HepG2 (cell line): Measurements from ENCODE around the gene KMT2D.

ENCODE experiments used
- JUN ChIP-seq: sonication (generic); formaldehyde crosslinking; IDR thresholded peaks from 2 replicates; pipeline ENCODE4 v1.4.0; 2020; ENCODE audit warnings: mild to moderate bottlenecking, missing genetic modification reagents
- ZNF644 ChIP-seq: IDR thresholded peaks from 2 replicates; pipeline ENCODE4 v1.6.1; 2016; ENCODE audit warnings: low read depth
- ZNF674 ChIP-seq: sonication (generic); formaldehyde crosslinking; IDR thresholded peaks from 2 replicates; pipeline ENCODE4 v1.5.0; 2020; ENCODE audit warnings: low read depth, mild to moderate bottlenecking, missing genetic modification reagents
- TF ChIP-seq, protein P1 (sequence below): sonication (generic); formaldehyde crosslinking; IDR thresholded peaks from 2 replicates; pipeline ENCODE4 v1.5.0; 2020; ENCODE audit warnings: mild to moderate bottlenecking, missing genetic modification reagents, moderate library complexity

DNA sequence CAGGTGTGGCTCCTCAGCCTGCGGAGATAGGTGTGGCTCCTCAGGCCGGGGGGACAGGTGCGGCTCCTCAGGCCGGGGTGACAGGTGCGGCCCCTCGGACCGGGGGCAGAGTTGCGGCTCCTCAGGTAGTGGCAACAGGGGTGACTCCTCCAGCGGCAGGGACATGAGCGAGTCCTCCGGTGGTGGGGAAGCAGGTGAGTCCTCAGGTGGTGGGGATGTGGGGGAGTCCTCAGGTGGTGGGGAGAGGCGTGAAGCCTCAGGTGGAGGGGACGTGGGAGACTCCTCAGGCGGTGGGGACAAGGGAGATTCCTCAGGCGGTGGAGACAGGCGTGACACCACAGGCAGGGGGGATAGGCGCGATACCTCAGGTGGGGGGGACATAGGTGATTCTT is 9.2 kb downstream of the KMT2D start:
- no peak for TF ChIP-seq JUN (CRISPR knock-in tag)
- TF ChIP-seq, protein P1, sequence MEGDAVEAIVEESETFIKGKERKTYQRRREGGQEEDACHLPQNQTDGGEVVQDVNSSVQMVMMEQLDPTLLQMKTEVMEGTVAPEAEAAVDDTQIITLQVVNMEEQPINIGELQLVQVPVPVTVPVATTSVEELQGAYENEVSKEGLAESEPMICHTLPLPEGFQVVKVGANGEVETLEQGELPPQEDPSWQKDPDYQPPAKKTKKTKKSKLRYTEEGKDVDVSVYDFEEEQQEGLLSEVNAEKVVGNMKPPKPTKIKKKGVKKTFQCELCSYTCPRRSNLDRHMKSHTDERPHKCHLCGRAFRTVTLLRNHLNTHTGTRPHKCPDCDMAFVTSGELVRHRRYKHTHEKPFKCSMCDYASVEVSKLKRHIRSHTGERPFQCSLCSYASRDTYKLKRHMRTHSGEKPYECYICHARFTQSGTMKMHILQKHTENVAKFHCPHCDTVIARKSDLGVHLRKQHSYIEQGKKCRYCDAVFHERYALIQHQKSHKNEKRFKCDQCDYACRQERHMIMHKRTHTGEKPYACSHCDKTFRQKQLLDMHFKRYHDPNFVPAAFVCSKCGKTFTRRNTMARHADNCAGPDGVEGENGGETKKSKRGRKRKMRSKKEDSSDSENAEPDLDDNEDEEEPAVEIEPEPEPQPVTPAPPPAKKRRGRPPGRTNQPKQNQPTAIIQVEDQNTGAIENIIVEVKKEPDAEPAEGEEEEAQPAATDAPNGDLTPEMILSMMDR, result no peak
- no peak for TF ChIP-seq ZNF674 (CRISPR knock-in tag)
- no peak for TF ChIP-seq ZNF644 (CRISPR knock-in tag)
